Measurements from ENCODE around the gene EHBP1. TPM values are rescaled to one million over a fixed set of nuclear protein-coding genes. Genes with fewer than 3 reads are reported as not detected.
A peak's percentile ranks its signal among the peaks of the same experiment; 100 is the strongest.

The EHBP1 gene
- polyA plus RNA-seq, 3 donors, result 4.2 to 6.1 (median 6.0) TPM

DNA sequence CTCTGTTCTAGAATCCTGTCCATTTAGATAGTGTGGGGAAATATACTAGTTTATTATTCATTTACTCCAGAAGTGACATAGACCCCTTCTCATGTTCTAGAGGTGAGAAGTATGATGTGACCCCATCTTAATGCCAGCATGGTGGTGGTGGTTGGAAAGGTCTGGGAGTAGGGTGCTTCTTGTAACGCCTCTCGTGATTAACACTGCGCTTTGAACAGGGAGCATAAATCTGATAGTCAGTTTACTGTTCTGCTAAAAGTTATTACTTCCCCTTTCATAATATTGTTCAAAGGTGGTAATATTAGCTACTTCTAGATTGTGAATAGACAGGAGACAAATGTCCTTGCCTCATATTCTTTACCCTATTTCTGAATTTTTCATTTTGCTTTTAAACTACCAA is 35.6 kb downstream of the EHBP1 start:
- Mint-ChIP-seq H3K27ac (peak overlapping the region in 2 of 7 donors; percentile 25 to 73), H3K27me3 (ENCODE audit: low read depth in 3 of 3) (no peaks in the 10 kb centered on the region), H3K4me1 (peaks cover 10% of the 10 kb centered on the region), H3K9me3 (no peaks in the 10 kb centered on the region), H3K4me3 (no peak overlapping the region), H3K36me3 (no peaks in the 10 kb centered on the region)
- no peaks in the 10 kb centered on the region for H3K4me1 ChIP-seq (ENCODE audit: control insufficient read depth in 1 of 2, insufficient read depth in 2 of 2, low read length in 2 of 2)
- H3K4me2 ChIP-seq (replicated peaks; ENCODE audit: extremely low read depth, low read length, poor library complexity, severe bottlenecking), result no peak overlapping the region
- no peaks in the 10 kb centered on the region for H3K79me2 ChIP-seq (ENCODE audit: insufficient read depth, low read length)
- H3K9ac ChIP-seq (ENCODE audit: insufficient read depth, low read length, poor library complexity, severe bottlenecking), result no peak overlapping the region
- H3K4me3 ChIP-seq (replicated peaks in 1 of 3; ENCODE audit: low read depth in 2 of 3, low read length in 3 of 3), result no peak overlapping the region
- H4K20me1 ChIP-seq (ENCODE audit: insufficient read depth, low read length), result no peaks in the 10 kb centered on the region
- TF ChIP-seq, protein P1, sequence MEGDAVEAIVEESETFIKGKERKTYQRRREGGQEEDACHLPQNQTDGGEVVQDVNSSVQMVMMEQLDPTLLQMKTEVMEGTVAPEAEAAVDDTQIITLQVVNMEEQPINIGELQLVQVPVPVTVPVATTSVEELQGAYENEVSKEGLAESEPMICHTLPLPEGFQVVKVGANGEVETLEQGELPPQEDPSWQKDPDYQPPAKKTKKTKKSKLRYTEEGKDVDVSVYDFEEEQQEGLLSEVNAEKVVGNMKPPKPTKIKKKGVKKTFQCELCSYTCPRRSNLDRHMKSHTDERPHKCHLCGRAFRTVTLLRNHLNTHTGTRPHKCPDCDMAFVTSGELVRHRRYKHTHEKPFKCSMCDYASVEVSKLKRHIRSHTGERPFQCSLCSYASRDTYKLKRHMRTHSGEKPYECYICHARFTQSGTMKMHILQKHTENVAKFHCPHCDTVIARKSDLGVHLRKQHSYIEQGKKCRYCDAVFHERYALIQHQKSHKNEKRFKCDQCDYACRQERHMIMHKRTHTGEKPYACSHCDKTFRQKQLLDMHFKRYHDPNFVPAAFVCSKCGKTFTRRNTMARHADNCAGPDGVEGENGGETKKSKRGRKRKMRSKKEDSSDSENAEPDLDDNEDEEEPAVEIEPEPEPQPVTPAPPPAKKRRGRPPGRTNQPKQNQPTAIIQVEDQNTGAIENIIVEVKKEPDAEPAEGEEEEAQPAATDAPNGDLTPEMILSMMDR (IDR thresholded peaks at IDR 0.05), result no peak
- WGBS (ENCODE audit: insufficient coverage), result no CpG with 5 or more reads among the region's 3 CpGs
- H3K36me3 ChIP-seq (replicated peaks in 1 of 2; ENCODE audit: control insufficient read depth in 1 of 2, insufficient read depth in 2 of 2, low read length in 2 of 2), result no peaks in the 10 kb centered on the region
- no peaks in the 10 kb centered on the region for H3K27me3 ChIP-seq (ENCODE audit: control insufficient read depth in 2 of 2, insufficient read depth in 2 of 2, low read length in 2 of 2)
- no peaks in the 10 kb centered on the region for H3K9me3 ChIP-seq (replicated peaks in 1 of 2; ENCODE audit: control insufficient read depth in 1 of 2, insufficient read depth in 1 of 2, low read length in 2 of 2)
- intact Hi-C loops (cut with micrococcal nuclease), result no loop called here
- DNase-seq, result no peak
- no peak overlapping the region for H3K27ac ChIP-seq (ENCODE audit: low read depth in 1 of 2, low read length in 2 of 2)
- H2AFZ ChIP-seq (ENCODE audit: insufficient read depth, low read depth, low read length, poor library complexity, severe bottlenecking), result no peak overlapping the region

DNA sequence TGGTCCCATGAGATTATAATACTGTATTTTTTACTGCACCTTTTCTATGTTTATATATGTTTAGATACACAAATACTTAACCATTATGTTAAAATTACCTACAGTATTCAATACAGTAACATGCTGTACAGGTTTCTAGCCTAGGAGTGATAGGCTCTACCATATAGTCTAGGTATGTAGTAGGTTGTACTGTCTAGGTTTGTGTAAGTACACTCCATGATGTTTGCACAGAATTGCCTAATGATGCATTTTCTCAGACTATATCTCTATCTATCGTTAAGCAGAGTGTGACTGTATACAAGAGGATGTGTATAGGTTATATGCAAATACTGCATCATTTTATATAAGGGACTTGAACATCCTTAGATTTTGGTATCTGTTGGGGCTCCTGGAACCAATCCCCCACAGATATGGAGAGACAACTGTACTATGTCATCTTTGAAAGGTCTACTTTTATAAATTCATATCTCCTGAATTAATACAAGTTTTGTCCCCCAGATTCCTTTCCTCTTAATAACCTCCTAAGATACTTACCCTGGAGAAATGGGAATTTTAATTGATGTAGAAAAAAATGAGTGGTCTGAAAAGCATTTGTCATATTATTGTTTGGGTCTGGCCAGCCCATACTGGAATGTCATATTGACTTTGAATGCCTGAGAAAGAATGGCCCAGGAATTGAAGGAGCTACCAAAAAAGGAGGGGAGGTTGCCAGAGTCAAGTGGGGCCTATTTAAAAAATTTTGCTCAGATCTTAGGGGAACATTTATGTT is 36.6 kb downstream of the EHBP1 start:
- no peak overlapping the region for H3K27ac ChIP-seq (ENCODE audit: low read depth in 1 of 2, low read length in 2 of 2)
- H3K36me3 ChIP-seq (replicated peaks in 1 of 2; ENCODE audit: control insufficient read depth in 1 of 2, insufficient read depth in 2 of 2, low read length in 2 of 2), result no peaks in the 10 kb centered on the region
- no peaks in the 10 kb centered on the region for H4K20me1 ChIP-seq (ENCODE audit: insufficient read depth, low read length)
- intact Hi-C loops (cut with micrococcal nuclease), result no loop called here
- no peak for DNase-seq
- Mint-ChIP-seq H3K9me3 (no peaks in the 10 kb centered on the region), H3K27ac (no peak overlapping the region), H3K27me3 (ENCODE audit: low read depth in 3 of 3) (no peaks in the 10 kb centered on the region), H3K4me1 (peaks cover 10% of the 10 kb centered on the region), H3K36me3 (no peaks in the 10 kb centered on the region), H3K4me3 (no peak overlapping the region)
- TF ChIP-seq, protein P1 (IDR thresholded peaks at IDR 0.05), result no peak
- H3K4me1 ChIP-seq (ENCODE audit: control insufficient read depth in 1 of 2, insufficient read depth in 2 of 2, low read length in 2 of 2), result no peaks in the 10 kb centered on the region
- H3K27me3 ChIP-seq (ENCODE audit: control insufficient read depth in 2 of 2, insufficient read depth in 2 of 2, low read length in 2 of 2), result no peaks in the 10 kb centered on the region
- H3K9me3 ChIP-seq (replicated peaks in 1 of 2; ENCODE audit: control insufficient read depth in 1 of 2, insufficient read depth in 1 of 2, low read length in 2 of 2), result no peaks in the 10 kb centered on the region
- WGBS (ENCODE audit: insufficient coverage), result no CpG with 5 or more reads among the region's 1 CpG
- H3K9ac ChIP-seq (ENCODE audit: insufficient read depth, low read length, poor library complexity, severe bottlenecking), result no peak overlapping the region
- H3K4me3 ChIP-seq (replicated peaks in 1 of 3; ENCODE audit: low read depth in 2 of 3, low read length in 3 of 3), result no peak overlapping the region
- H3K4me2 ChIP-seq (replicated peaks; ENCODE audit: extremely low read depth, low read length, poor library complexity, severe bottlenecking), result no peak overlapping the region
- no peaks in the 10 kb centered on the region for H3K79me2 ChIP-seq (ENCODE audit: insufficient read depth, low read length)
- H2AFZ ChIP-seq (ENCODE audit: insufficient read depth, low read depth, low read length, poor library complexity, severe bottlenecking), result no peak overlapping the region

Data from CD14-positive monocyte (primary cell).